ENCODE data around the gene ZNF148. TPM values are rescaled to one million over a fixed set of nuclear protein-coding genes. Genes with fewer than 3 reads are reported as not detected.

The ZNF148 gene
- polyA plus RNA-seq, 2 of the 4 experiments (the other 2 are of a cell fraction), result 9.9 to 26.5 TPM

DNA sequence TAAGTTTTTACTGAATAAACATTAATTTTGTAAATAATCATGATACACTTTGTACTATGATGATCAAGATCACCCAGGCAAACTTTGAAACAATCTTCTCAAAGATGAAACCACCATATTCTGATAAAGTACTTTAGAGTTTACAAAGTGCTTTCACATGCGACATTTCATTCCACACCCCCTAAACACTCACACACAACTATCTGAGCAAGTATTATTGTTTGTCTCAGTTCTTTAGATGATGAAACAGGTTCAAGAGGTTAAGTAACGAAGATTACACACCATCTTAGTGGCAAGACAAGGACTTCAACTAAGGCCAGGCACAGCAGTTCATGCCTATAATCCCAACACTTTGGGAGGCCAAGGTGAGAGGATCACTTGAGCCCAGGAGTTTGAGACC is 37.6 kb downstream of the ZNF148 start:
- Histone ChIP-seq H3K4me3 (no peak overlapping the region), H3K4me2 (no peak overlapping the region), H3K4me1 (no peaks in the 10 kb centered on the region), H3K27ac (no peak overlapping the region), H3K9me3 (no peaks in the 10 kb centered on the region)
- CTCF ChIA-PET, result no interaction called here
- POLR2A ChIA-PET, result no interaction called here
- no peak for TF ChIP-seq ESRRA (IDR thresholded peaks at IDR 0.05; ENCODE audit: borderline replicate concordance, low read length)
- TF ChIP-seq SREBF2 (IDR thresholded peaks at IDR 0.05), result no peak
- TF ChIP-seq CBX2 (IDR thresholded peaks at IDR 0.05; ENCODE audit: borderline replicate concordance, low read depth), result no peak
- no peak for TF ChIP-seq POLR2A (IDR thresholded peaks at IDR 0.05; ENCODE audit: low read length)
- no peak for TF ChIP-seq SMC3 (IDR thresholded peaks at IDR 0.05)
- no peak for TF ChIP-seq PHF8 (IDR thresholded peaks at IDR 0.05; ENCODE audit: borderline replicate concordance, low read depth)
- no peak for TF ChIP-seq RNF2 (IDR thresholded peaks at IDR 0.05; ENCODE audit: borderline replicate concordance, low read depth)
- no peak for TF ChIP-seq ZNF302 (CRISPR knock-in tag; IDR thresholded peaks at IDR 0.05)
- DNase-seq (ENCODE audit: low read depth in 1 of 2, low spot score in 1 of 2), result no peak
- FAIRE-seq, result no peak
- 86% methylated on average over 2 of the region's 2 CpGs for WGBS (ENCODE audit: missing lambda C conversion rate)
- ATAC-seq, result no peak

DNA sequence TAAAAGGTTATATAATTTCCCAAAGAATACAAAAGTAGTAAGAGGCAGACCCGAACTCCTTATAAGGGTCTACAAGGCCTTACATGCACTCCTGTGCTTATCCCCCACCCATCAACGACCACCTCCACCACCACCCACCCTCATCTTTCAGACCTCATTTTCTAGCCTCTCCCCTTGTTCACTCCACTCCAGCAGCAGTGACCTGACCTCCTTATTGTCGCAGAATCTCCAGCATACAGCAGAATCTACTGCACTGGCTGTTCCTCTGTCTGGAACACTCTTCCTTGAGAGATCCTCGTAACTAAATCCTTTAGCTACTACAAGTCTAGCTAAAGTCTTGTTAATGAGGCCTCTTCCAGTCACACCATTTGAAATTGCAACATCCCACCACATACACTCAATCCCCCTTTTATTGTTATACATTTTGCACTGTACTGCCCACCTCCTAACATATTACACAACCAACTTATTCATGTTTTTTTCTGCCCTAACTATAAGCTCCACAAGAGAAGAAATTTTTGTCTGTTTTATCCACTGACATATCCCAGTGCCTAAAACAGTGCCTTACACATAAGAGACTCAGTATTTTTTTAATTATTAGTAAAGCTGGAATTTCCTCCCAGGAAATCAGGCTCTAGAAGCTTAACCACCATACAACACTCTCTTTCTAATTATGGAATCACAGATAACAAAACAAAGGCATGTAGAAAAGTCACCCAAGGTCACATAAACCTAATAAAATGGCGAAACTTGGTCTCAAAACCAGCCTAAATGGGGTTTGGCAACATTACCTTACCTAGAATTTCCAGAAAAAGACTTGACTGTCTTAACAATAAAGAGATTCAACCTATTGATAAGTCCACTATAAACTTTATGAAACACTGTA is 40.2 kb downstream of the ZNF148 start:
- H3K4me3 ChIP-seq, result no peak overlapping the region
- ChIA-PET POLR2A (no interaction called here), CTCF (interaction anchor here (1.2 kb wide), 1 partner anchor 87 kb away, joined by 3 read pairs; no protein-coding TSS in a partner anchor)
- no peak for TF ChIP-seq EHF (CRISPR knock-in tag; IDR thresholded peaks at IDR 0.05)
- no peak for TF ChIP-seq KDM5A (IDR thresholded peaks at IDR 0.05)
- TF ChIP-seq, protein P1, sequence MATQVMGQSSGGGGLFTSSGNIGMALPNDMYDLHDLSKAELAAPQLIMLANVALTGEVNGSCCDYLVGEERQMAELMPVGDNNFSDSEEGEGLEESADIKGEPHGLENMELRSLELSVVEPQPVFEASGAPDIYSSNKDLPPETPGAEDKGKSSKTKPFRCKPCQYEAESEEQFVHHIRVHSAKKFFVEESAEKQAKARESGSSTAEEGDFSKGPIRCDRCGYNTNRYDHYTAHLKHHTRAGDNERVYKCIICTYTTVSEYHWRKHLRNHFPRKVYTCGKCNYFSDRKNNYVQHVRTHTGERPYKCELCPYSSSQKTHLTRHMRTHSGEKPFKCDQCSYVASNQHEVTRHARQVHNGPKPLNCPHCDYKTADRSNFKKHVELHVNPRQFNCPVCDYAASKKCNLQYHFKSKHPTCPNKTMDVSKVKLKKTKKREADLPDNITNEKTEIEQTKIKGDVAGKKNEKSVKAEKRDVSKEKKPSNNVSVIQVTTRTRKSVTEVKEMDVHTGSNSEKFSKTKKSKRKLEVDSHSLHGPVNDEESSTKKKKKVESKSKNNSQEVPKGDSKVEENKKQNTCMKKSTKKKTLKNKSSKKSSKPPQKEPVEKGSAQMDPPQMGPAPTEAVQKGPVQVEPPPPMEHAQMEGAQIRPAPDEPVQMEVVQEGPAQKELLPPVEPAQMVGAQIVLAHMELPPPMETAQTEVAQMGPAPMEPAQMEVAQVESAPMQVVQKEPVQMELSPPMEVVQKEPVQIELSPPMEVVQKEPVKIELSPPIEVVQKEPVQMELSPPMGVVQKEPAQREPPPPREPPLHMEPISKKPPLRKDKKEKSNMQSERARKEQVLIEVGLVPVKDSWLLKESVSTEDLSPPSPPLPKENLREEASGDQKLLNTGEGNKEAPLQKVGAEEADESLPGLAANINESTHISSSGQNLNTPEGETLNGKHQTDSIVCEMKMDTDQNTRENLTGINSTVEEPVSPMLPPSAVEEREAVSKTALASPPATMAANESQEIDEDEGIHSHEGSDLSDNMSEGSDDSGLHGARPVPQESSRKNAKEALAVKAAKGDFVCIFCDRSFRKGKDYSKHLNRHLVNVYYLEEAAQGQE (IDR thresholded peaks at IDR 0.05), result no peak
- TF ChIP-seq NPAS2 (CRISPR knock-in tag; IDR thresholded peaks at IDR 0.05; ENCODE audit: borderline replicate concordance), result no peak
- no peak for TF ChIP-seq SMC3 (IDR thresholded peaks at IDR 0.05)
- TF ChIP-seq CHD2 (IDR thresholded peaks at IDR 0.05; ENCODE audit: low read length, partially characterized antibody), result no peak
- TF ChIP-seq MYC (IDR thresholded peaks at IDR 0.05; ENCODE audit: borderline replicate concordance, low read length), result no peak
- TF ChIP-seq, protein P2, sequence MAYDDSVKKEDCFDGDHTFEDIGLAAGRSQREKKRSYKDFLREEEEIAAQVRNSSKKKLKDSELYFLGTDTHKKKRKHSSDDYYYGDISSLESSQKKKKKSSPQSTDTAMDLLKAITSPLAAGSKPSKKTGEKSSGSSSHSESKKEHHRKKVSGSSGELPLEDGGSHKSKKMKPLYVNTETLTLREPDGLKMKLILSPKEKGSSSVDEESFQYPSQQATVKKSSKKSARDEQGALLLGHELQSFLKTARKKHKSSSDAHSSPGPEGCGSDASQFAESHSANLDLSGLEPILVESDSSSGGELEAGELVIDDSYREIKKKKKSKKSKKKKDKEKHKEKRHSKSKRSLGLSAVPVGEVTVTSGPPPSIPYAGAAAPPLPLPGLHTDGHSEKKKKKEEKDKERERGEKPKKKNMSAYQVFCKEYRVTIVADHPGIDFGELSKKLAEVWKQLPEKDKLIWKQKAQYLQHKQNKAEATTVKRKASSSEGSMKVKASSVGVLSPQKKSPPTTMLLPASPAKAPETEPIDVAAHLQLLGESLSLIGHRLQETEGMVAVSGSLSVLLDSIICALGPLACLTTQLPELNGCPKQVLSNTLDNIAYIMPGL (CRISPR knock-in tag; IDR thresholded peaks at IDR 0.05; ENCODE audit: borderline replicate concordance), result no peak
- TF ChIP-seq FOXS1 (CRISPR knock-in tag; IDR thresholded peaks at IDR 0.05), result no peak
- TF ChIP-seq, protein P3, sequence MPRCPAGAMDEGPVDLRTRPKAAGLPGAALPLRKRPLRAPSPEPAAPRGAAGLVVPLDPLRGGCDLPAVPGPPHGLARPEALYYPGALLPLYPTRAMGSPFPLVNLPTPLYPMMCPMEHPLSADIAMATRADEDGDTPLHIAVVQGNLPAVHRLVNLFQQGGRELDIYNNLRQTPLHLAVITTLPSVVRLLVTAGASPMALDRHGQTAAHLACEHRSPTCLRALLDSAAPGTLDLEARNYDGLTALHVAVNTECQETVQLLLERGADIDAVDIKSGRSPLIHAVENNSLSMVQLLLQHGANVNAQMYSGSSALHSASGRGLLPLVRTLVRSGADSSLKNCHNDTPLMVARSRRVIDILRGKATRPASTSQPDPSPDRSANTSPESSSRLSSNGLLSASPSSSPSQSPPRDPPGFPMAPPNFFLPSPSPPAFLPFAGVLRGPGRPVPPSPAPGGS (IDR thresholded peaks at IDR 0.05), result no peak
- H3K4me2 ChIP-seq, result no peak overlapping the region
- H3K27ac ChIP-seq, result no peak overlapping the region
- ATAC-seq, result no peak
- H3K4me1 ChIP-seq, result peaks cover 7% of the 10 kb centered on the region; the same call in 1 of the 3 replicates
- WGBS (ENCODE audit: missing lambda C conversion rate), result 80% methylated on average over 5 of the region's 5 CpGs
- no peak for DNase-seq (ENCODE audit: low read depth in 1 of 2, low spot score in 1 of 2)
- no peak for FAIRE-seq
- H3K9me3 ChIP-seq, result no peaks in the 10 kb centered on the region
